Heart left ventricle (tissue), 16 donors: Measurements from ENCODE around the gene HCN4. TPM values are rescaled to one million over a fixed set of nuclear protein-coding genes. Genes with fewer than 3 reads are reported as not detected.

Experiments
- ATAC-seq, 4 donors: fragments of 200-7000 bp; cut with Tn5 transposase; one replicate each; pipeline ENCODE4 v1.9.1; 2020 to 2022; ENCODE audit warnings: moderate library complexity in 4 of 4, mild to moderate bottlenecking in 3 of 4, moderate number of reproducible peaks in 1 of 4
- DNase-seq, 5 donors: peaks; one replicate each; pipeline ENCODE4 v3.0.0-alpha.2; 2020
- H3K27ac ChIP-seq, 12 donors: fragments of 200-600 bp; sonication (generic) in 4 of 12; one replicate each; pipeline versions ENCODE4 v1.5.0 to v1.8.0; 2016 to 2022; ENCODE audit warnings: mild to moderate bottlenecking in 2 of 12
- H3K27me3 ChIP-seq, 9 donors: fragments of 200-600 bp; sonication (generic) in 2 of 9; one replicate each; pipeline versions ENCODE4 v1.5.1 to v1.8.0; 2016 to 2022; ENCODE audit warnings: mild to moderate bottlenecking in 3 of 9
- H3K36me3 ChIP-seq, 9 donors: fragments of 200-600 bp; sonication (generic) in 2 of 9; one replicate each; pipeline versions ENCODE4 v1.5.0 to v1.8.0; 2018 to 2022; ENCODE audit warnings: mild to moderate bottlenecking in 2 of 9
- H3K4me1 ChIP-seq, 12 donors: fragments of 200-600 bp; sonication (generic) in 4 of 12; one replicate each; pipeline versions ENCODE4 v1.5.0 to v1.8.0; 2016 to 2022; ENCODE audit warnings: mild to moderate bottlenecking in 3 of 12
- H3K4me3 ChIP-seq, 12 donors: fragments of 200-600 bp; sonication (generic) in 4 of 12; one replicate each; pipeline versions ENCODE4 v1.5.0 to v1.8.0; 2017 to 2022; ENCODE audit warnings: mild to moderate bottlenecking in 9 of 12, moderate library complexity in 4 of 12
- H3K9me3 ChIP-seq, 12 donors: fragments of 200-600 bp; sonication (generic) in 4 of 12; one replicate each; pipeline versions ENCODE4 v1.5.0 to v1.8.0; 2016 to 2022; ENCODE audit warnings: mild to moderate bottlenecking in 1 of 12
- CTCF ChIP-seq, 12 donors: fragments of 200-600 bp; sonication (generic) in 4 of 12; IDR thresholded peaks; one replicate each; pipeline versions ENCODE4 v1.5.0 to v1.8.0; 2018 to 2022; ENCODE audit warnings: antibody characterized with exemption in 12 of 12, mild to moderate bottlenecking in 5 of 12
- POLR2A ChIP-seq, 2 donors: fragments of 450-650 bp; IDR thresholded peaks; one replicate each; pipeline ENCODE4 v1.6.1; 2017; ENCODE audit warnings: antibody characterized with exemption in 2 of 2, mild to moderate bottlenecking in 2 of 2, moderate library complexity in 2 of 2
- WGBS, 4 donors: extraction: QIAGEN DNeasy Blood & Tissue Kit in 2 of 4; methylation state at CpG; one replicate each; pipeline versions ENCODE4 v1.1.5 to v1.1.7; 2013 to 2018; 5-methylcytosine and 5-hydroxymethylcytosine counted together
- intact Hi-C, 10 donors: fragments of 100-400 bp; cut with DNase I; formaldehyde crosslinking; loops; one replicate each; pipeline versions ENCODE4 v1.11.1 to v1.14.2; 2022
- polyA plus RNA-seq, 2 donors: library from polyadenylated mRNA; stranded (reverse); fragments of 200-250 nt; gene quantifications; one replicate each; pipeline ENCODE4 v1.2.3, GENCODE V29; 2013
- total RNA-seq, 9 donors: library from RNA; depleted of rRNA in 2 of 9; stranded (reverse); fragments of >200 nt in 2 of 9; fragmentation: NEBNext Ultra II Directional in 3 of 9; extraction: Animal tissue kit (Norgen Biotek cat#: 25700) in 3 of 9; gene quantifications; one replicate each; pipeline versions ENCODE4 v1.1.0 to v1.2.4, GENCODE V29; 2016 to 2023
- donor health status: ischemic (EF 13 %, LVEDD 7.1; RV severe dilation, severe dysfunction).
- donor health status: healthy with polysubstance abuse.
- donor health status: DM: no; HTN: yes; CAD: no.
- donor health status: DM: no; HTN: no; CAD: no.
- donor health status: ischemic (EF 25% LVEDD 6.9; RV normal size, moderate dysfunction).
- donor health status: ischemic (EF 25% LVEDD 5.7; RV mildly dilated, moderate dysfunction).
- donor health status: healthy.
- donor health status: DM: yes; HTN: yes; CAD: no.
- donor health status: ischemic (EF 35%, LVEDD 5.7; RV mildly dilated, moderate dysfunction).
- donor health status: nonischemic (EF 11% LVEDD 7.7; RV severe dilation, severe dysfunction).
- donor health status: DM: yes; HTN: yes; CAD: no.
- donor health status: PGD.
- donor health status: ischemic (EF 29% LVEDD 5.4; RV normal size, mild dysfunction).
- donor health status: nonischemic (EF 23%, LVEDD 6.1; RV moderate dilation, normal function).

HCN4 gene
- total and polyA plus RNA-seq, 11 donors = 5.1 to 23.0 (median 8.4) TPM

GRCh38 chr15:73371812-73372211 lies 3.1 kb upstream of the HCN4 start:
- no peak for ATAC-seq
- Histone ChIP-seq H3K9me3 (no peaks in the 10 kb centered on the region), H3K4me1 (peaks cover 0 to 47% (median 9%) of the 10 kb centered on the region in 12 donors), H3K27ac (no peak overlapping the region), H3K36me3 (no peaks in the 10 kb centered on the region), H3K27me3 (peaks cover 4 to 58% (median 16%) of the 10 kb centered on the region in 9 donors), H3K4me3 (no peak overlapping the region)
- TF ChIP-seq POLR2A (IDR thresholded peaks at IDR 0.05) (no peak), CTCF (IDR thresholded peaks at IDR 0.05) (no peak)
- intact Hi-C loops = loop anchor here in 1 of 10 donors (10.0 kb wide), 1 partner anchor 143 kb away; no protein-coding TSS in a partner anchor
- DNase-seq = no peak
- 44 to 57% (median 51%) methylated on average over 2 of the region's 2 CpGs for WGBS, 4 donors

GRCh38 chr15:73370151-73370550 lies 1.4 kb upstream of the HCN4 start:
- no peak for ATAC-seq

GRCh38 chr15:73369154-73369694 lies 466 bp upstream of the HCN4 start:
- WGBS, 4 donors = 7 to 16% (median 11%) methylated on average over 36 to 44 of the region's 44 CpGs
- Histone ChIP-seq H3K27ac (peak overlapping the region in 1 of 12 donors; percentile 70), H3K27me3 (peaks cover 4 to 68% (median 16%) of the 10 kb centered on the region in 9 donors), H3K9me3 (no peaks in the 10 kb centered on the region), H3K4me3 (peak overlapping the region in 10 of 12 donors; percentile 49 to 78 (median 58)), H3K4me1 (peaks cover 0 to 45% (median 5%) of the 10 kb centered on the region in 12 donors), H3K36me3 (no peaks in the 10 kb centered on the region)
- TF ChIP-seq POLR2A (IDR thresholded peaks at IDR 0.05) = no peak
- no peak for TF ChIP-seq CTCF (IDR thresholded peaks at IDR 0.05)
- no peak for ATAC-seq
- DNase-seq = no peak
- intact Hi-C loops = loop anchor here in 1 of 10 donors (10.0 kb wide), 1 partner anchor 54 kb away; no protein-coding TSS in a partner anchor

More at GRCh38 chr15:73370151-73370550, 1.4 kb upstream of the HCN4 start:
- DNase-seq = no peak
- Histone ChIP-seq H3K27ac (no peak overlapping the region), H3K36me3 (no peaks in the 10 kb centered on the region), H3K9me3 (no peaks in the 10 kb centered on the region), H3K4me1 (peaks cover 0 to 52% (median 5%) of the 10 kb centered on the region in 12 donors), H3K4me3 (no peak overlapping the region), H3K27me3 (peaks cover 4 to 62% (median 16%) of the 10 kb centered on the region in 9 donors)
- WGBS, 4 donors = 66 to 77% (median 71%) methylated on average over 3 of the region's 3 CpGs
- intact Hi-C loops = loop anchor here in 1 of 10 donors (10.0 kb wide), 1 partner anchor 145 kb away; no protein-coding TSS in a partner anchor
- TF ChIP-seq POLR2A (IDR thresholded peaks at IDR 0.05) (no peak), CTCF (IDR thresholded peaks at IDR 0.05) (no peak)

GRCh38 chr15:73367624-73368300 lies 996 bp downstream of the HCN4 start:
- H3K4me1 ChIP-seq = peaks cover 0 to 46% (median 7%) of the 10 kb centered on the region in 12 donors
- H3K36me3 ChIP-seq = no peaks in the 10 kb centered on the region
- H3K27me3 ChIP-seq = peaks cover 4 to 70% (median 16%) of the 10 kb centered on the region in 9 donors
- ATAC-seq = peak in 2 of 4 donors; percentile 2 to 5
- intact Hi-C loops = loop anchor here in 1 of 10 donors (10.0 kb wide), 1 partner anchor 53 kb away; no protein-coding TSS in a partner anchor
- WGBS, 4 donors = 0 to 2% (median 1%) methylated on average over 26 to 90 of the region's 90 CpGs
- TF ChIP-seq CTCF (IDR thresholded peaks at IDR 0.05) (no peak), POLR2A (IDR thresholded peaks at IDR 0.05) (no peak)
- H3K9me3 ChIP-seq = no peaks in the 10 kb centered on the region
- DNase-seq = peak in 1 of 5 donors; percentile 61
- peak overlapping the region in 8 of 12 donors; percentile 33 to 72 (median 50) for H3K27ac ChIP-seq
- peak overlapping the region; percentile 35 to 78 (median 56) for H3K4me3 ChIP-seq
